K562 (cell line): ENCODE results near the gene PHF21A. TPM values are rescaled to one million over a fixed set of nuclear protein-coding genes. Genes with fewer than 3 reads are reported as not detected.

Source experiments
- ARID2 ChIP-seq: fragments of 450-650 bp; IDR thresholded peaks from 2 replicates; pipeline ENCODE4 v1.6.1; 2017; ENCODE audit warnings: antibody characterized with exemption, mild to moderate bottlenecking
- C11orf30 ChIP-seq: fragments of 450-650 bp; IDR thresholded peaks from 2 replicates; pipeline ENCODE4 v1.6.1; 2016; ENCODE audit warnings: low read depth, mild to moderate bottlenecking
- CGGBP1 ChIP-seq: fragments of 250-450 bp; sonication (Bioruptor Pico); IDR thresholded peaks from 2 replicates; pipeline ENCODE4 v1.9.0; 2021; ENCODE audit warnings: mild to moderate bottlenecking
- JUN ChIP-seq, 2 experiments: sonication (generic) in 1 of 2; formaldehyde crosslinking in 1 of 2; IDR thresholded peaks; 2 replicates each; pipeline versions ENCODE4 v1.6.1 to v1.8.0; 2012 to 2022; ENCODE audit warnings: borderline replicate concordance in 2 of 2, mild to moderate bottlenecking in 2 of 2, improper control_type of control experiment in 1 of 2, low read depth in 1 of 2, low read length in 1 of 2, missing genetic modification reagents in 1 of 2
- LARP7 ChIP-seq: fragments of 450-650 bp; IDR thresholded peaks from 2 replicates; pipeline ENCODE4 v1.6.1; 2016
- MAZ ChIP-seq, 2 experiments: fragments of 450-650 bp in 1 of 2; sonication (generic) in 1 of 2; formaldehyde crosslinking; IDR thresholded peaks in 1 of 2; conservative IDR thresholded peaks in 1 of 2; 2 replicates each; pipeline versions ENCODE4 v1.4.0 to v1.5.0; 2020; ENCODE audit warnings: mild to moderate bottlenecking in 1 of 2, missing genetic modification reagents in 1 of 2
- MEIS2 ChIP-seq: fragments of 450-650 bp; IDR thresholded peaks from 2 replicates; pipeline ENCODE4 v1.6.1; 2014; ENCODE audit warnings: mild to moderate bottlenecking; ENCODE audit not compliant: partially characterized antibody
- MLX ChIP-seq, 2 experiments: fragments of 450-650 bp in 1 of 2; sonication (generic) in 1 of 2; formaldehyde crosslinking; conservative IDR thresholded peaks; 2 replicates each; pipeline versions ENCODE4 v1.4.0 to v1.8.1; 2020 to 2022; ENCODE audit warnings: mild to moderate bottlenecking in 1 of 2, missing genetic modification reagents in 1 of 2
- MTA2 ChIP-seq: fragments of 450-650 bp; IDR thresholded peaks from 2 replicates; pipeline ENCODE4 v1.6.1; 2016; ENCODE audit warnings: low read depth
- NR2C1 ChIP-seq, 2 experiments: fragments of 450-650 bp; IDR thresholded peaks; 2 replicates each; pipeline ENCODE4 v1.6.1; 2017; ENCODE audit warnings: mild to moderate bottlenecking in 2 of 2, antibody characterized with exemption in 1 of 2, inconsistent platforms in 1 of 2, missing compliant biosample characterization in 1 of 2, missing genetic modification characterization in 1 of 2
- POLR2AphosphoS2 ChIP-seq: IDR thresholded peaks from 2 replicates; pipeline ENCODE4 v1.6.1; 2012; ENCODE audit warnings: low read length, improper control_type of control experiment
- SP2 ChIP-seq: IDR thresholded peaks from 2 replicates; pipeline ENCODE4 v1.6.1; 2011; ENCODE audit warnings: mild to moderate bottlenecking, low read depth, low read length, moderate library complexity; ENCODE audit not compliant: poor library complexity, severe bottlenecking; ENCODE audit errors: extremely low read depth
- SREBF2 ChIP-seq: sonication (generic); formaldehyde crosslinking; IDR thresholded peaks from 2 replicates; pipeline ENCODE4 v1.4.0; 2020; ENCODE audit warnings: mild to moderate bottlenecking, missing genetic modification reagents
- TAF15 ChIP-seq: fragments of 200-400 bp; formaldehyde crosslinking; IDR thresholded peaks from 2 replicates; pipeline ENCODE4 v1.6.1; 2017; ENCODE audit warnings: mild to moderate bottlenecking, low read depth, low read length, moderate library complexity
- TBP ChIP-seq: optimal IDR thresholded peaks from 2 replicates; pipeline ENCODE3; 2011; ENCODE audit warnings: low read depth, low read length, improper control_type of control experiment
- ZBED1 ChIP-seq: IDR thresholded peaks from 2 replicates; pipeline ENCODE4 v1.6.1; 2014
- ZEB2 ChIP-seq: fragments of 450-650 bp; IDR thresholded peaks from 2 replicates; pipeline ENCODE4 v1.6.1; 2016
- ZKSCAN3 ChIP-seq: fragments of 250-450 bp; sonication (Bioruptor Pico); IDR thresholded peaks from 2 replicates; pipeline ENCODE4 v1.4.0; 2020
- ZNF311 ChIP-seq: fragments of 250-450 bp; sonication (Bioruptor Pico); IDR thresholded peaks from 2 replicates; pipeline ENCODE4 v1.4.0; 2020; ENCODE audit warnings: mild to moderate bottlenecking, moderate library complexity
- ZNF324 ChIP-seq: fragments of 250-450 bp; sonication (Bioruptor Pico); IDR thresholded peaks from 2 replicates; pipeline ENCODE4 v1.4.0; 2020; ENCODE audit warnings: mild to moderate bottlenecking
- ZNF384 ChIP-seq: IDR thresholded peaks from 2 replicates; pipeline ENCODE4 v1.6.1; 2012; ENCODE audit warnings: low read depth, low read length, improper control_type of control experiment
- ZNF764 ChIP-seq: fragments of 250-450 bp; sonication (Bioruptor Pico); IDR thresholded peaks from 2 replicates; pipeline ENCODE4 v1.4.0; 2020; ENCODE audit warnings: low read depth, mild to moderate bottlenecking, moderate library complexity
- ZSCAN29 ChIP-seq: fragments of 450-650 bp; IDR thresholded peaks from 2 replicates; pipeline ENCODE4 v1.6.1; 2017
- polyA plus RNA-seq, 8 experiments: library from polyadenylated mRNA; depleted of rRNA in 4 of 8; stranded (reverse) in 5 of 8; unstranded in 3 of 8; fragments of >200 nt; fragmentation: Nextera tagmentation in 2 of 8; fragmentation: Illumina TruSeq in 1 of 8; extraction: Ambion mirVana in 2 of 8; extraction: Trizol in 1 of 8; gene quantifications; 2 replicates each; pipeline versions ENCODE4 v1.2.1 to v1.2.3, GENCODE V29; 2011 to 2014; ENCODE audit warnings: inconsistent platforms in 1 of 8, missing spikeins in 1 of 8
- total RNA-seq, 7 experiments: library from RNA; depleted of rRNA in 6 of 7; stranded (reverse); fragments of >200 nt in 6 of 7; fragmentation: Illumina TruSeq in 2 of 7; extraction: Trizol in 2 of 7; gene quantifications; 2 replicates each; pipeline versions ENCODE4 v1.2.1 to v1.2.3, GENCODE V29; 2011 to 2021; ENCODE audit warnings: low replicate concordance in 1 of 7

The PHF21A gene
- total and polyA plus RNA-seq, 9 of the 15 experiments (the other 6 are each of a cell fraction or from before 2014, with no cell fraction given) = 1.5 to 32.4 (median 10.7) TPM

- TF ChIP-seq SP2 (no peak), ZEB2 (peak; percentile 64), POLR2AphosphoS2 (no peak), SREBF2 (CRISPR knock-in tag) (no peak), TBP (peak; percentile 47), MEIS2 (peak; percentile 92), MTA2 (peak; percentile 68), JUN (IDR thresholded peaks at IDR 0.05; ENCODE audit: borderline replicate concordance, low read depth, low read length) (peak; percentile 89), JUN (CRISPR knock-in tag; IDR thresholded peaks at IDR 0.05; ENCODE audit: borderline replicate concordance) (peak; percentile 69; the same call in 1 of the 2 replicates), MLX (CRISPR knock-in tag; conservative IDR thresholded peaks at IDR 0.05) (no peak), NR2C1 (IDR thresholded peaks at IDR 0.05) (peak; percentile 17; the same call in 1 of the 2 replicates), NR2C1 (tag; IDR thresholded peaks at IDR 0.05) (no peak), ZKSCAN3 (CRISPR knock-in tag) (no peak), ZNF311 (CRISPR knock-in tag) (0 out of 2 replicates have a peak, but pooled peaks have one; percentile 40), MAZ (CRISPR knock-in tag; conservative IDR thresholded peaks at IDR 0.05 in 1 of 2, IDR thresholded peaks at IDR 0.05 in 1 of 2) (peak; percentile 24 to 81; a peak in 2 of 4 replicates), C11orf30 (no peak), CGGBP1 (no peak), ZNF384 (peak; percentile 84), ZNF764 (CRISPR knock-in tag) (no peak), ZNF324 (CRISPR knock-in tag) (no peak), LARP7 (no peak), ZBED1 (no peak), TAF15 (no peak), ARID2 (no peak), ZSCAN29 (no peak)
These were observed 138.4 kb downstream of the PHF21A start (continued) for GRCh38 chr11:45982656-45983470.
